Measurements from ENCODE around the gene PAK3.
A peak's percentile ranks its signal among the peaks of the same experiment; 100 is the strongest.

The PAK3 gene

GRCh38 chrX:111216293-111216801, 120.4 kb downstream of the PAK3 start:
- Histone ChIP-seq H3K4me1 (ENCODE audit: low read length) (no peaks in the 10 kb centered on the region), H4K20me1 (ENCODE audit: insufficient read depth, low read length) (no peaks in the 10 kb centered on the region), H3K9me3 (replicated peaks; ENCODE audit: insufficient read depth, low read length) (no peaks in the 10 kb centered on the region), H3K4me2 (ENCODE audit: low read depth, low read length) (no peak overlapping the region), H3K27ac (ENCODE audit: low read length) (no peak overlapping the region), H3K36me3 (replicated peaks; ENCODE audit: insufficient read depth, low read length) (no peaks in the 10 kb centered on the region), H3K27me3 (replicated peaks; ENCODE audit: insufficient read depth, low read length) (no peaks in the 10 kb centered on the region), H3K9ac (ENCODE audit: low read length) (no peak overlapping the region), H3F3A (ENCODE audit: insufficient read depth, low read length) (no peaks in the 10 kb centered on the region), H3K4me3 (ENCODE audit: low read length) (no peak overlapping the region), H2AFZ (ENCODE audit: low read length) (no peak overlapping the region), H3K9me2 (replicated peaks; ENCODE audit: insufficient read depth, low read length) (no peaks in the 10 kb centered on the region), H3K79me2 (ENCODE audit: low read length) (no peaks in the 10 kb centered on the region)
- no peak for DNase-seq
- no peak for TF ChIP-seq EZH2phosphoT487 (IDR thresholded peaks at IDR 0.05; ENCODE audit: low read length)
- TF ChIP-seq CTCF (IDR thresholded peaks at IDR 0.05; ENCODE audit: low read length), result no peak
- no peak for TF ChIP-seq EZH2 (optimal IDR thresholded peaks at IDR 0.05; ENCODE audit: low read depth, low read length)

GRCh38 chrX:111244235-111244750, 148.3 kb downstream of the PAK3 start:
- no peak overlapping the region for H3K4me2 ChIP-seq (ENCODE audit: low read depth, low read length)
- H3K79me2 ChIP-seq (ENCODE audit: low read length), result no peaks in the 10 kb centered on the region
- H3K9ac ChIP-seq (ENCODE audit: low read length), result no peak overlapping the region
- peak; percentile 21 for DNase-seq
- no peak overlapping the region for H3K27ac ChIP-seq (ENCODE audit: low read length)
- no peaks in the 10 kb centered on the region for H3K27me3 ChIP-seq (replicated peaks; ENCODE audit: insufficient read depth, low read length)
- H3K4me1 ChIP-seq (ENCODE audit: low read length), result no peaks in the 10 kb centered on the region
- H3K4me3 ChIP-seq (ENCODE audit: low read length), result no peak overlapping the region
- H3K9me2 ChIP-seq (replicated peaks; ENCODE audit: insufficient read depth, low read length), result no peaks in the 10 kb centered on the region
- peak; percentile 57 for TF ChIP-seq CTCF (IDR thresholded peaks at IDR 0.05; ENCODE audit: low read length)
- no peak for TF ChIP-seq EZH2 (optimal IDR thresholded peaks at IDR 0.05; ENCODE audit: low read depth, low read length)
- no peaks in the 10 kb centered on the region for H3K36me3 ChIP-seq (replicated peaks; ENCODE audit: insufficient read depth, low read length)
- no peak overlapping the region for H2AFZ ChIP-seq (ENCODE audit: low read length)
- no peaks in the 10 kb centered on the region for H3K9me3 ChIP-seq (replicated peaks; ENCODE audit: insufficient read depth, low read length)
- H3F3A ChIP-seq (ENCODE audit: insufficient read depth, low read length), result no peaks in the 10 kb centered on the region
- H4K20me1 ChIP-seq (ENCODE audit: insufficient read depth, low read length), result no peaks in the 10 kb centered on the region

- H3K27ac ChIP-seq (ENCODE audit: low read length), result no peak overlapping the region
- no peaks in the 10 kb centered on the region for H3K27me3 ChIP-seq (replicated peaks; ENCODE audit: insufficient read depth, low read length)
- no peaks in the 10 kb centered on the region for H3K9me2 ChIP-seq (replicated peaks; ENCODE audit: insufficient read depth, low read length)
- H3K79me2 ChIP-seq (ENCODE audit: low read length), result no peaks in the 10 kb centered on the region
- no peak for DNase-seq
- H4K20me1 ChIP-seq (ENCODE audit: insufficient read depth, low read length), result no peaks in the 10 kb centered on the region
- no peak overlapping the region for H3K4me3 ChIP-seq (ENCODE audit: low read length)
- no peak for TF ChIP-seq EZH2phosphoT487 (IDR thresholded peaks at IDR 0.05; ENCODE audit: low read length)
- no peak for TF ChIP-seq EZH2 (optimal IDR thresholded peaks at IDR 0.05; ENCODE audit: low read depth, low read length)
- no peak for TF ChIP-seq CTCF (IDR thresholded peaks at IDR 0.05; ENCODE audit: low read length)
- H3K36me3 ChIP-seq (replicated peaks; ENCODE audit: insufficient read depth, low read length), result no peaks in the 10 kb centered on the region
- no peak overlapping the region for H3K9ac ChIP-seq (ENCODE audit: low read length)
- no peaks in the 10 kb centered on the region for H3K9me3 ChIP-seq (replicated peaks; ENCODE audit: insufficient read depth, low read length)
- no peaks in the 10 kb centered on the region for H3K4me1 ChIP-seq (ENCODE audit: low read length)
- H3F3A ChIP-seq (ENCODE audit: insufficient read depth, low read length), result no peaks in the 10 kb centered on the region
- H2AFZ ChIP-seq (ENCODE audit: low read length), result no peak overlapping the region
- H3K4me2 ChIP-seq (ENCODE audit: low read depth, low read length), result no peak overlapping the region
Measured at GRCh38 chrX:111254896-111255693, 159.1 kb downstream of the PAK3 start.
